ENCODE data around the gene GNB1. TPM values are rescaled to one million over a fixed set of nuclear protein-coding genes. Genes with fewer than 3 reads are reported as not detected.
"Not testable (repeated sequence)": the region's sequence is repeated elsewhere in the genome, so short reads cannot be mapped to it uniquely, and the experiment has no call there.

The GNB1 gene
- total RNA-seq, 1 experiment from 2014 or later, result 93.7 TPM

- H3K4me1 ChIP-seq (ENCODE audit: low read length); H3K4me2 ChIP-seq (ENCODE audit: low read depth, low read length, poor library complexity, severe bottlenecking); H4K20me1 ChIP-seq (ENCODE audit: insufficient read depth, low read depth, low read length); H3K27me3 ChIP-seq (ENCODE audit: low read length); H3K9me2 ChIP-seq (replicated peaks; ENCODE audit: insufficient read depth, low read length); H3K27ac ChIP-seq (ENCODE audit: low read length); H3K79me2 ChIP-seq (ENCODE audit: low read length); H3K9me3 ChIP-seq (ENCODE audit: low read length); H3K9ac ChIP-seq (ENCODE audit: low read length); H2AFZ ChIP-seq (ENCODE audit: low read length); H3K4me3 ChIP-seq (ENCODE audit: low read length); H3K36me3 ChIP-seq (ENCODE audit: insufficient read depth, low read length): not testable (repeated sequence)
- DNase-seq, result peak; percentile 20
Measured at GRCh38 chr1:1742529-1742928, 148.4 kb downstream of the GNB1 start.

- not testable (repeated sequence) for H3K9me2 ChIP-seq (replicated peaks; ENCODE audit: insufficient read depth, low read length); H3K4me2 ChIP-seq (ENCODE audit: low read depth, low read length, poor library complexity, severe bottlenecking); H3K9me3 ChIP-seq (ENCODE audit: low read length); H3K27me3 ChIP-seq (ENCODE audit: low read length); H3K27ac ChIP-seq (ENCODE audit: low read length); H3K4me3 ChIP-seq (ENCODE audit: low read length); H3K9ac ChIP-seq (ENCODE audit: low read length); H3K79me2 ChIP-seq (ENCODE audit: low read length); H2AFZ ChIP-seq (ENCODE audit: low read length); H3K4me1 ChIP-seq (ENCODE audit: low read length); H4K20me1 ChIP-seq (ENCODE audit: insufficient read depth, low read depth, low read length); H3K36me3 ChIP-seq (ENCODE audit: insufficient read depth, low read length); DNase-seq
Measured at GRCh38 chr1:1741013-1741412, 149.9 kb downstream of the GNB1 start.

- not testable (repeated sequence) for H3K79me2 ChIP-seq (ENCODE audit: low read length); H3K9me3 ChIP-seq (ENCODE audit: low read length); H3K9ac ChIP-seq (ENCODE audit: low read length); H3K4me1 ChIP-seq (ENCODE audit: low read length); H3K27ac ChIP-seq (ENCODE audit: low read length); H3K4me2 ChIP-seq (ENCODE audit: low read depth, low read length, poor library complexity, severe bottlenecking); H3K4me3 ChIP-seq (ENCODE audit: low read length); H2AFZ ChIP-seq (ENCODE audit: low read length); H3K9me2 ChIP-seq (replicated peaks; ENCODE audit: insufficient read depth, low read length); H4K20me1 ChIP-seq (ENCODE audit: insufficient read depth, low read depth, low read length); DNase-seq; H3K27me3 ChIP-seq (ENCODE audit: low read length); H3K36me3 ChIP-seq (ENCODE audit: insufficient read depth, low read length)
Measured at GRCh38 chr1:1738799-1739337, 152.0 kb downstream of the GNB1 start.

GRCh38 chr1:1737675-1738590 lies 153.0 kb downstream of the GNB1 start:
- not testable (repeated sequence) for H3K4me1 ChIP-seq (ENCODE audit: low read length); H3K36me3 ChIP-seq (ENCODE audit: insufficient read depth, low read length); H3K4me3 ChIP-seq (ENCODE audit: low read length); H3K27ac ChIP-seq (ENCODE audit: low read length); H3K79me2 ChIP-seq (ENCODE audit: low read length); H3K9me3 ChIP-seq (ENCODE audit: low read length); H2AFZ ChIP-seq (ENCODE audit: low read length); H3K4me2 ChIP-seq (ENCODE audit: low read depth, low read length, poor library complexity, severe bottlenecking); H4K20me1 ChIP-seq (ENCODE audit: insufficient read depth, low read depth, low read length); H3K9me2 ChIP-seq (replicated peaks; ENCODE audit: insufficient read depth, low read length); H3K27me3 ChIP-seq (ENCODE audit: low read length); H3K9ac ChIP-seq (ENCODE audit: low read length)
- DNase-seq, result peak; percentile 22

Other genes starting within 250 kb of the GNB1 start
- 11.4 and 16.1 TPM in 2 replicates for gene CDK11B, start 232.1 kb downstream of the GNB1 start, total RNA-seq (2014; rRNA removed; shearing (Covaris generic); ENCODE audit: low replicate concordance)
- 24.9 and 32.9 TPM in 2 replicates for gene SLC35E2B, start 198.3 kb downstream of the GNB1 start, total RNA-seq (2014; rRNA removed; shearing (Covaris generic); ENCODE audit: low replicate concordance)
- gene CDK11A, start 166.7 kb downstream of the GNB1 start, total RNA-seq (2014; rRNA removed; shearing (Covaris generic); ENCODE audit: low replicate concordance), result 26.2 and 39.6 TPM in 2 replicates
- gene NADK, start 112.6 kb downstream of the GNB1 start, total RNA-seq (2014; rRNA removed; shearing (Covaris generic); ENCODE audit: low replicate concordance), result 44.3 and 80.3 TPM in 2 replicates
- 0.32 TPM in 1 of 2 replicates, not detected in the other for gene CALML6, start 24.2 kb upstream of the GNB1 start, total RNA-seq (2014; rRNA removed; shearing (Covaris generic); ENCODE audit: low replicate concordance)
- not detected in 2 replicates for gene TMEM52, start 28.2 kb upstream of the GNB1 start, total RNA-seq (2014; rRNA removed; shearing (Covaris generic); ENCODE audit: low replicate concordance)
- gene CFAP74, start 112.7 kb upstream of the GNB1 start, total RNA-seq (2014; rRNA removed; shearing (Covaris generic); ENCODE audit: low replicate concordance), result not detected in 2 replicates
- not detected in 2 replicates for gene GABRD, start 128.3 kb upstream of the GNB1 start, total RNA-seq (2014; rRNA removed; shearing (Covaris generic); ENCODE audit: low replicate concordance)
- not detected in 2 replicates for gene PRKCZ, start 159.3 kb upstream of the GNB1 start, total RNA-seq (2014; rRNA removed; shearing (Covaris generic); ENCODE audit: low replicate concordance)